Stimulated activated CD4-positive, alpha-beta T cell treated with anti-CD3 and anti-CD28 coated beads, Interleukin-12 subunit alpha, Interleukin-12 subunit beta, amount 100 ng/mL, for 24 hours (primary cell): ENCODE data around the gene DECR2.

Source experiments
- DNase-seq, 2 experiments: peaks; one replicate each; pipeline ENCODE4 v3.0.0-alpha.2; 2020; ENCODE audit warnings: low read depth in 2 of 2

The DECR2 gene

DNA sequence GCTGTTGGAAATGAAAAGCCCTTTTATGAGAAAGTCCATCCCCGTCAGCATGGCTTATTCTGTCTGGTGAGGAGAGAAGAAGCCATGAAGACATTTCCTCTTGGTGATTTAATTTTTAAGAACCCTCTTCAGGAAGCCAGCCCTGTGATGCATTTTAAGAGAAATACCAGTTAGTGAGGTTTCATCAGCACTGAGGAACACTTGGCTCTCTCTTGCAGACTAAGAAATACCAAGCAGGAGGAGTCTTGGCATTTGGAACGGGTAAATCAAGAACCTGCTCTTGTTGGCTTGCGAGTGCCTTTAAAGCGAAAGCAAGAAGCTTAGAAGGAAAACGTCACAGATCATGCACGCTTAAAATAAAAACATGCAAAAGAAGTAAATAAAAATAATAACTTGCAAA, 41.3 kb downstream of the DECR2 start:
- no peak for DNase-seq

DNA sequence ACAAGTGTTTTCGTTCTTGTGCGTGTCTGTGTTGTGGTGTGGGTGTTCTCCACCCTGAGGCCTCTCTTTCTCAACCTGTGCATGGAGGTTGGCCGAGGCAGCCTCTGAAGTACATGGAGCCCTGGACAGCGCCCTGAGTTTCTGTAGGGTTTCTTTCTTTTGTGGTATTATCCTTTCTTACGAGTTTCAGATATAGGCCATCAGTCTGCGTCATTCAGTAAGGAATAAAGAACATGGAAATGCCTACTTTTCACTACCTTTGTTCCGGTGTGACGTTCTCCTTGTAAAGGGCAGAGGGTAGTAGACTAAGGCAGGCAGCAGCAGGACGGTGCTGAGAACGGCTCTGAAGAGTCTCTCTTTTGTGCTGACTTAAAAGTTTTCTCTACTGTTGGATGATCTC, 42.3 kb downstream of the DECR2 start:
- DNase-seq = no peak

DNA sequence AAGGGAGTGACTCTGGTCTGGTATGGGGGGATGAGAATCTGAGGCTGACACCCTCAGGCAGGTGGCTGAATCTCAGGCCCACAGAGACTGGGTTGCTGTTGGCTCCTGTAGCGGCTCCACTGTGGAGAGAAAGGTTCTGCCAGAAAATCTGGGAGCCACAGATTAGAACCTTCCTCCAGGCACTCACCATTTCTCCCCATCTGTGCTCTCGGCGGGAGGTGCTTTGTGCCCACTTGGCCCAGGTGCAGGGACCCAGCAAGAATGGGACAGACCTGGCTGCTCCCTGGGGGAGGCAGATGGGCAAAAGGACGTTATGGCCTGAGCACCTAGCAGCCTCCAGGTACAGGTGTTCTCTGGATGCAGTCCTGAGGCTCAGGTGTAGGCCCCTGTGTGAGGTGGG, 43.9 kb downstream of the DECR2 start:
- no peak for DNase-seq

DNA sequence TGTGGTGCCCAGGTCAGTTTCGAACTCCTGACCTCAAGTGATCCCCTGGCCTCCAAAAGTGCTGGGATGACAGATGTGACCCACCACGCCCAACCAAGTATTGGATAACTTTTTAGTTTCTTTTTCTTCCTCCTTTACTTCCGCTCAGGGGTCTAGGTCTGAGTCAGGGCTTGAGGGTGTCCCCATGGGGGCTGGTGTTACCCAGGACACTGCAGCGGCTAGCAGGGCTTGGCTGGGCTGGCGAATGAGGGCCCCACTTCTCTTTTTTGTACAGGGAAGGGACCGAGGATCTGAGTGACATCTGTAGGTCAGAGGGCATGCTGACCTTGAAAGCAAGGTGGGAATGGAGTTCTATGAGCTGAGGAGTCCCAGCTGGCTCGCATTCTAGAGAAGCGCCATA, 48.7 kb downstream of the DECR2 start:
- DNase-seq = no peak

DNA sequence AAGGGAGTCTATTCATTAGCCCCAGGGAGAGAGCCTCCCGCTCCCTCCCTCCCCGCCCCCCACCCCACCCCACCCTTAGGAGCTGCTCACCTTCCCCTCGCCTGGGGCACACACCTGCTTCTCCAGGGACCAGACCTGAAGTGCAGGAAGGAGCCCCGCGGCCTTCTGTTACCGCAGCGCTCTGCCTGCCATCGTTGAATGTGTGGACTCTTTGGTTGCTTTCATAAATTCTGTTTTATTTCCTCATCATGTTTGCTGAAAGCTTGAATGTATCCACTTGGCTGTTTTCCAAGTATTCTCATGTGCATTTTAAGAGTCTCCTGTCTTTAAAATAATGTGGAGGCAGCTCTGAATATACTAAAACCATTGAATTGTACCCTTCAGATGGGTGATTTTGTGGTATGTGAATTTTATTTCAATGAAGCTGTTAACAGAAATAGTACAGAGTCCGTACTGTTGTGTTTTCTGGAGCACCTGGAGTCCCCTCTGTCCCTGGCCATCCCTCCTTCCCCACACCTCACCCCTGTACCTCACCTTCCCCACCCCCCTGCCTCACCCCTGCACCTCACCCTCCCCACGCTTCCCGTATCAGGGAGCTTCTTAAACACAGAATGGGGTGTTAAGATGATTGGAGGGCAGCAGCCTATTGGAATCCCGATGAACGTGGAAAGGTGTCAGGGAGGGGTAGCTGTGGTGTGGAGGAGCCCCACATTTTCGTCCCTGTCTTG, 49.3 kb downstream of the DECR2 start:
- DNase-seq = no peak

DNA sequence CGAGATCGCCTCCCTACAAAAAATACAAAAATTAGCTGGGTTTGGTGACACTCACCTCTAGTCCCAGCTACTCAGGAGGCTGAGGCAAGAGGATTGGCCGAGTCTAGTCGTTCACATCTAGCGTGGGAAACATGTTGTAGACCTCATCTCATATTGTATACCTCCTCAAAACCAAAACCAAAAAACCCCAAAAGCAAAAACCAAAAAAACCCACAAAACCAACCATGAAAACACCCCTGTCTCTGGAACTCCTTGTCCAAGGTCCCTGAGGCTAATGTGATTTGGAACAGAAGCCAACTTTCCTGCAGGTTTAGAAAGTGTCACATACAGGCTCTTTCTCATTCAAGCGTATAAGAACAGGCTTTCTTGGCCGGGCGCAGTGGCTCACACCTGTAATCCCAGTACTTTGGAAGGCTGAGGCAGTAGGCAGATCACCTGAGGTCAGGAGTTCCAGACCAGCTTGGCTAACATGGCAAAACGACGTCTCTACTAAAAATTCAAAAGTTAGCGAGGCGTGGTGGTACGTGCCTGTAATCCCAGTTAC, 52.8 kb downstream of the DECR2 start:
- DNase-seq = no peak

DNA sequence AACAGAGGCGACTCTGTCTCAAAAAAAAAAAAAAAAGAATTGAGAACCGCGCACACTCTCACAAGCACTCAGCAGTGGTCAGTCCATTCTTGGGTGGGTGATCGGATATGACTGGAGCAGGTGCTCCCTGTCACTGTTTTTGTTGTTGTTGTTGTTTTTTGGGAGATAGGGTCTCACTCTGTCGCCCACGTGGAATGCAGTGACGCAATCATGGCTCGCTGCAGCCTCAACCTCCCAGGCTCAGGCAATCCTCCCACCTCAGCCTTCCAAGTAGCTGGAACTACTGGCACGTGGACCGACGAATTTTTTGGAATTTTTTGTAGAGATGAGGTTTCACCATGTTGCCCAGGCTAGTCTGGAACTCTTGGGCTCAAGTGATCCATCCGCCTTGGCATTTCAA, 53.8 kb downstream of the DECR2 start:
- no peak for DNase-seq

DNA sequence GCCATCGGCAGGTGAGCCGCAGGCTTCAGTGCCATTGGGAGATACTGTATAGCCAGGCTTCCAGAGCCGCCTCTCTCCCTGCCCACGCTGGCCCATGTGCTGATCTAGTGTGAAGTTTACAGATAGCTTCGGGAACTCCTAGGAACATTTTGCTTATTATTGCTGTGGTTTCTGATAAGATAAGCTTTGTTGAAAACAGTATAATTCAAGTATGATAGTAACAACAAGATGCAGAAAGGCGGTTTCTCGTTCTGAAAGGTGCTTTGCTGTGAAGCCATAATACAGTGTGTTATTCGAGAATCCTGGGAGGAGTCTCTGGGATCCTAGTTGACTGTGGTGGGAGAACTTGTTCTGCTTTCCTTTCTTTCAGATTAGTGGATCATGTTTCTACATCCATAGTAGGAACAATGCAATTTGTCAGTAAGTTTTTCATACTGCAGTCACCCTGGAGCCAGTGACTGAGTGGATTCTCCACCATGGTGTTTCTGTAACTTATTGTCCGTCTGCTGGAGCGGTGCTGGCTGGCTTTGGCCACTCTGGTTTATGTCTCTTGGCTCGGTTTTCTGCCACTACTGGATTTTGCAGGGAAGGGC, 55.3 kb downstream of the DECR2 start:
- DNase-seq = no peak

DNA sequence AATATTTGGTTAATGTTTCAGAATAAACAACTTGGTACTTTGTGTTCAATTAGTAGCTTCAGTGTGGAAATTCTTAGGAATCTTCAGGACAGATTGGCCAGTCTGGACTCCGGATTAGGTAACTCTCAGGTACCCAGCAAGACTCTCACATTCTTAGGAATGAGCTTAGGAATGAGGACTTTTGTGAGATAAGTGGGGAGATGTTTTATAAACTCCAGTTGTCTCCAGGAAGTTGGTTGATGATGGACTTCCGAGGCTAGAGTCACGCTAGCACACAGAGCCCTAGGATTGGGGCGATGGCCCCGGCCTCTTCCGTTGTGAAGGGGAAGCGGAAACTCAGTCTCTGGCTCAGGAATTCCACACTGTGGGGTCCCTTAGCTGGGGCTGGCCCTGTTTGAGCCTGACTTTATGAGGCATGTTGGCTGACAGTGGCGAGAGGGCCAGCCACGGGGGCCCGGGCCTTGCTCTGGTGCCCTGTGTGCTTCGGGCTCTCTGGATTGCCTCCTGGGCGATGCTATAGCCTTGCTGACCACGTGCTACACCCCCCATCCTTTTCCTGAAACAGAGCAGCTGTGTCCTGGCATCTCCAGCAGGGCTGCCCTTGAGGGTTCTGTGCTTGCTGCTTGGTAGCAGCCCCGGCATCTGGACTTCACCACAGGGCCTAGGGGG, 56.2 kb downstream of the DECR2 start:
- no peak for DNase-seq

DNA sequence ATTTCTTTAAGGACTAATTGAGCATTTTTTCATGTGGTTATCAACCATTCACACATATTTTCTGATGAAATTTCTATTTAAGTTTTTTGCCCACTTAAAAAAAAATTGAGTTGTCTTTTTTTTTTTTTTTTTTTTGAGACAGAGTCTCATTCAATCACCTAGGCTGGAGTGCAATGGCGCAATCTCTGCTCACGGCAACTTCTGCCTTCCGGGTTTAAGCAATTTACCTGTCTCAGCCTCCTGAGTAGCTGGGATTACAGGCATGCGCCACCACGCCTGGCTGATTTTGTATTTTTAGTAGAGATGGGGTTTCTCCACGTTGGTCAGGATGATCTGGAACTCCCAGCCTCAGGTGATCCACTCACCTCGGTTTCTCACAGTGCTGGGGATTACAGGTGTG, 58.1 kb downstream of the DECR2 start:
- DNase-seq = no peak

DNA sequence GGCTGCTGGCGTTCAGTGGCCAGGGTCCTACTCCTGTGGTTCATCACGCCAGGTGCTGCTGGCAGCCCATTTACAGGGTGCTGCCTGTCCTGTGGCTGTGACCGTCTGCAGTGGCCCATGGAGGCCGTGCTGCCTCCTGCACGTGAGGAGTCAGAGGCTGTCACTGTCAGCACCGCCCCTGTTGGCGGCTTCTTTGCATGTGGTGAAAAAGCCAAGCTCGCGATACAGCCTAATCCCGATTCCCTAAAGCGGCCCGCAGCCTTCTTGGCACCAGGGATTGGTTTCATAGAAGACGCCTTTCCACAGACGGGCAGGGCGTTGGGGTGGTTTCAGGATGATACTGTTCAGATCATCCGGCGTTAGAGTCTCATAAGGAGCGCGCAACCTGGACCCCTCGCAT, 59.1 kb downstream of the DECR2 start:
- no peak for DNase-seq
